NCI-H510A treated with DMSO at 0.1 percent for 48 hours (cell line): ENCODE measurements around the gene TRABD2A.

Source experiments
- DNase-seq: peaks from one replicate; lab custom pipeline; 2025; lab: John Stamatoyannopoulos, UW

Gene TRABD2A

GRCh38 chr2:84817239-84817655 is 63.6 kb downstream of the TRABD2A start:
- no peak for DNase-seq

DNA sequence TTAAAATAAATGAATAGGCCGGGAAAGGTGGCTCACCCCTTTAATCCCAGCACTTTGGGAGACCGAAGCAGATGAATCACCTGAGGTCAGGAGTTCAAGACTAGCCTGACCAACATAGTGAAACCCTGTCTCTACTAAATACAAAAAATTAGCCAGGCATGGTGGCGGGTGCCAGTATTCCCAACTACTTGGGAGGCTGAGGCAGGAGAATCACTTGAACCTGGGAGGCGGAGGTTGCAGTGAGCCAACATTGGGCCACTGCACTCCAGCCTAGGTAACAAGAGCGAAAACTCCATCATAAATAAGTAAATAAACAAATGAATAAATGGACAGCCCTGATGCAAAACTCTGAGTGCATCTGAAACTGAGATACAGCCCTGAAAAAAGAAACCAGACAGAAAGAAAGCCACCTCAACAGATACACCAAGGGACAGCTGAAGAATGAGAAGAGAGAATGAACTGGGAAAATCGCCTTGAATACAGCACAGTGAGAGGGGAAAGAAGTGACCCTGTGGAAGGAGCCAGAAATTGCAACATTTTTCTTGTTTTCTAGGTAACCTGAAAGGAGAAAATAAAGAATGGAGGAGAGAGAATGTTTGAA is 64.4 kb downstream of the TRABD2A start:
- DNase-seq, result no peak

- no peak for DNase-seq
These were observed 65.7 kb downstream of the TRABD2A start for GRCh38 chr2:84815146-84815545.

GRCh38 chr2:84811839-84812431 is 68.9 kb downstream of the TRABD2A start:
- no peak for DNase-seq

- no peak for DNase-seq
These were observed 72.6 kb downstream of the TRABD2A start for GRCh38 chr2:84808279-84808678.

DNA sequence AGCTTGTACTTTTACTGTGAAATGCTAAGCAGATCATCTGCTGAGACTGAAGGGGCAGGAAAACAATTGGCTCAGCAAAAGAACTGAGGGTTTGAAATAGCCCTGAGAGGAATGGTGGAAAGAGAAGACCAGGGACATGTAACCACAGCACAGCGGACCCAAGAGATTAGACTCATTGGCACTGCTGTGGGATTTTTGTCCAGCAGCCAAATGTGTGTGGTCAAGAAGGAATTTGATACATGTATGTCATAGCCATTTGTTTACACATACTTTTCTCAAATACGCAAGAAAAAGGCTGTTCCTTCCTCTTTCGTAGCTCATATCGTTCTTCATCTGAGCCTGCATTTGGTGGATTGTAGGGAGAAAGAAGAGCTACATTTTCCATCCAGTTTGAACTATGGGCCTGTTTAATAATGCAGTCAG is 73.8 kb downstream of the TRABD2A start:
- no peak for DNase-seq

DNA sequence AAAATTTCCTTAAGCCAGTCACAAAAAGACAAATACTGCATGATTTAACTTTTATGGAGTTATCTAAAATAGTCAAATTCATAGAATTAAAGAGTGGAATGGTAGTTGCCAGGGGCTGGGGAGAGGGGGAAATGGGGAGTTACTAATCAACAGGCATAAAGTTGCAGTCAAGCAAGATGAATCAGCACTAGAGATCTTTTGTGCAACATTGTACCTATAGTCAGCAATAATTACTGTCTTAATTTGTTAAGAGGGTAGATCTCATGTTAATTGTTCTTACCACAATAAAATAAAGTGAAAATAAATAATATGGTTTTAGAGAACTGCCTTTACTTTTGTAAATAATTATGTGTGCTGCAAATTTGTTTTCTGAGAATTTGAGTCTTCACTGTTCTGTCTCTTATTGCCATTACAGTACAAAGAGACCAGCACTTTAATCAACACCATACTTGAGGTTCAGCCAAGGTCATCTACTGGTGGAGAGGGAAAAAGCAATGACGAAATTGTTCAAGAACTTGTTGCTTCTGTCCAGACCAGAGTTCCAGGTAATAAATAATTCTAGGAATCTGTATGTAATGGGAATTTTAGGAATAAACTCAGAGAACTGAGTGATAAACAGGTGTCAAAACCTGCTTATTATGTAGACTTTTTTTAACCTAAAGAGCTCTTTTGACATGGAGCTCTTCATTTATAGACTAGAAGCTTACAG is 75.5 kb downstream of the TRABD2A start:
- no peak for DNase-seq

- no peak for DNase-seq
These were observed 79.1 kb downstream of the TRABD2A start for GRCh38 chr2:84801811-84802210.

DNA sequence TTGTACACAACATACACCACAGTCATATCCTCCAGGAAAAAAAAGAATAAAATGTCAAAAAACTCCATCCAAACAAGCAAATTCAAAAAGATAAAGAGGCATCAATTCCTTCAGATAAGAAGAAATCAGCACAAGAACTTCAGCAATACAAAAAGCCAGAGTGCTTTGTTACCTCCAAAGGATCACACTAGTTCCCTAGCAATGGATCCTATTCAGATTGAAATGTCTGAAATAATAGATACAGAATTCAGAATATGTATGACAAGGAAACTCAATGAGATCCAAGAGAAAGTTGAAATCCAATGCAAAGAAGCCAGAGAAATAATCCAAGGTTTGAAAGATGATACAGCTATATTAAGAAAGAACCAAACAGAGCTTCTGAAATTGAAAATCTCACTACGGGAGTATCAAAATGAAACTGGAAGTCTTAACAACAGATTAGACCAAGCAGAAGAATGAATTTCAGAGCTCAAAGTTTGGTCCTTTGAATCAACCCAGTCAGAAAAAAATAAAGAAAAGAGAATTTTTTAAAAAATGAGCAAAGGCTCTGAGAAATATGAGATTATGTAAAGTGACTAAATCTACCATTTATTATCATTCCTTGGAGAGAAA is 80.6 kb downstream of the TRABD2A start:
- no peak for DNase-seq

- DNase-seq, result no peak
These were observed 81.1 kb downstream of the TRABD2A start for GRCh38 chr2:84799772-84800171.

DNA sequence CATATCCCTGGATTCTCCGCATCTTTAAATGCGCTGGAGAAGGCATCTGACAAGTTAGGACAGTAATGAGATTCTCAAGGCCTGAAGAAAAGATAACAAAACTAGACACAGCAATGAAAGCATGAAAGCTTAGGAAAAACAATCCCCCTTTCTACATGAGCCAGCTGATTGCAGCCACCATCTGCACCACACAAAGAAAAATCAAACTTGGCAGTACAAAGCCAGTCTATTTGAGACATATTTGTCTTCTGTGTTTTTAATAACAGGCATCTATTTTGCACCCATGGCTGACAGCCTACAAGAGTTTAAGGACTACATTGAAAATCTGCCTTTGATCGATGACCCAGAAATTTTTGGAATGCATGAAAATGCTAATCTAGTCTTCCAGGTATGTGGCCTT is 83.6 kb downstream of the TRABD2A start:
- DNase-seq, result no peak

DNA sequence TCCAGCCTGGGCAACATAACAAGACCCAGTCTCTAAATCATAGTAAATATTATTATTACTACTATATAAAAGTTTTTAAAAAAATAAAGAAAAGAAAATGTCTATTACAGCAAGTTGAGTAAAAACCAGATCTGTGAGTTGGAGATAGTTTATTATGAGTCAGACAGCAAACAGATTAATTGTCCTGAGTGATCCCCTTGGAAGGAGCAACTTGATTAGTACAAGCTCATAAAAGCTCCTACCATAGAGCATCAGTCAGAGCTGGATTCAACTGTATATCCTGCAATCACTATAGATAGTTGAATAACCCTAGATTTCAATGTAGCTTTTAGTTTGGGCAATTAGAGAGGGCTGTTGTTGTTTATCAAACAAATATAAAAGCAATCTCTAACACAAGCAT is 84.1 kb downstream of the TRABD2A start:
- no peak for DNase-seq

GRCh38 chr2:84793641-84794040 is 87.2 kb downstream of the TRABD2A start:
- no peak for DNase-seq

DNA sequence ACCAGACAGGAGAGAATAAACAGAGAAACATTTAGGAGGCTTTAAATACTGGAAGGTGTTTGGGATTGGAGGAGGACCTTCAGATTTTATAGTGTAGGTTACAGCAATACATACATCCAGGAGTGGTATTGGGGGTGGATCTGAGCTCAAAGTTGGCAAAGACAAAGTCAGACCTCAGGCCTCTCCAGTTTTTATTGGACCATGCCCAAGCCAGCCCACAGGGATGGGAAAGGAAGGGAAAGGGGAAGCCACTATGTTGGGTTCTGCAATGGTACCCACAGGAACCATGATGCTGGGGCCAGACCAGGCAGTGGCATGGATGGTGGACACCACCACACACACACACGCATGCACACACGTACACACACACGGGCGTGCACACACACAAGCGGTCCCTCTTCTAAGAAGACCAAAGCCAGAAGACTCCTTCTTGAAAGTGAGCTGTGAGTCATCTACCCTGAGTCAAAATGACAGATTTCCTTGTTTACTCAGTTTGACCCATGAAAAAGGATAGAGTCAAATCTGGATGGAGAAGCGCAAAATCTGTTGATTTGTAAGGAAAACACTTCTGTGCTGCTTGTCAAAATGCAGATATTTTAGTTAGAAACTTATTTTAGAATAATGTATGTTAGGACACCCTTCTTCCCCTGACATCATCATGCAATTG is 87.9 kb downstream of the TRABD2A start:
- DNase-seq, result no peak

DNA sequence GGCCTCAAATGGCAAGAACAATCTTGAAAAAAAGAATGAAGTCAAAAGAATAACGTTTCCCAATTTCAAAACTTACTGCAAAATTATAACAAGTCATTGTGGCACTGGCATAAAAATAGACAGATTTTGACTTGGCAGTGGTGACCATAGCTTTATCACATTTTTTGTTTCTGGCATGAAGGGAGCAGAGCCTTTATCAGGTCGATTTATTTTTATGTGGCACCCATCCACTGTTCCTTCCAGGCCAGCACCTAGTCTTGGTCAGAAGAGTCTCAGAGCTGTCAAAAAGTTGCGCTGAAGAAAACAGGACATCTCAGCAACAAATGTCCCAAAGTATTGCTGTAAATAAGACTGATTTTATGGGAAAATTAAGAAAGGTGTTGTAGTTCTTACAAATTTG is 92.4 kb downstream of the TRABD2A start:
- no peak for DNase-seq

DNA sequence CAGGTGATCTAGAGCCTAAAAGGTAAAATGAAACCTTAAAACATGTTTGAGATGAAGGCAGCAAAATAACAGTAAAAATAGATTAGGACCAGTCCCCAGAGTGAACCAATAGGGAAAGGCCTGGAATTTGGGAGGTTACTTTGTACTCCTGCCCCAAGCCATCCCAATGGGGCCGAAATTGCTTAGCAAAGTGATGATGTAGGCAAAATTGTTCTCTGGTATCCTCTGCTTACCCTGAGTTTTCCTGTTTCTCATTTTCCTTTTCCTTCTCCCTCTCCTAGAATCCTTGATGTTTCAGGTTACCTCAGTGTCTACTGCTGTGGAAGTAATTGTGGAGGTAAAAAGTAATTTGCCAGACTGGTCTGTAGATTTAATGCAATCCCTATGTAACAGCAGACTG is 92.9 kb downstream of the TRABD2A start:
- no peak for DNase-seq

DNA sequence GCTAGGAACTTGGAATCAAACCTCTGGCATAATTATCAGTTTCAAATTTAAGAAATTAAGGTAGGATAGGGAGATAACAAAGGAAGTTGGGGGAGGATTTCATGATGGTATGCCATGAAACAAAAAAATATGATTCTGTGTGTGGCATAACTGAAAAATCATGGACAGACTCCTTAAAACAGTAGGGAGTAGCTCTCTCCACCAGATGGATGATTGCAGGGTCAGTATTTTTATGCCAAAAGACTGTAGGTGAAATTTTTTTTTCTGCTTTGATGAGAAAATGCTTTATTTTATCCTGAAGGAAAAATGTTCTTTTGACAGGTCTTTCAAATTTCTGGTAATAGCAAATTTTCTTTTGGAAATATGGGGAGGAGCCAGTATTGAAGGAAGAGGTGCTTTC is 94.3 kb downstream of the TRABD2A start:
- DNase-seq, result no peak

- DNase-seq, result no peak
These were observed 94.9 kb downstream of the TRABD2A start for GRCh38 chr2:84785950-84786349.

DNA sequence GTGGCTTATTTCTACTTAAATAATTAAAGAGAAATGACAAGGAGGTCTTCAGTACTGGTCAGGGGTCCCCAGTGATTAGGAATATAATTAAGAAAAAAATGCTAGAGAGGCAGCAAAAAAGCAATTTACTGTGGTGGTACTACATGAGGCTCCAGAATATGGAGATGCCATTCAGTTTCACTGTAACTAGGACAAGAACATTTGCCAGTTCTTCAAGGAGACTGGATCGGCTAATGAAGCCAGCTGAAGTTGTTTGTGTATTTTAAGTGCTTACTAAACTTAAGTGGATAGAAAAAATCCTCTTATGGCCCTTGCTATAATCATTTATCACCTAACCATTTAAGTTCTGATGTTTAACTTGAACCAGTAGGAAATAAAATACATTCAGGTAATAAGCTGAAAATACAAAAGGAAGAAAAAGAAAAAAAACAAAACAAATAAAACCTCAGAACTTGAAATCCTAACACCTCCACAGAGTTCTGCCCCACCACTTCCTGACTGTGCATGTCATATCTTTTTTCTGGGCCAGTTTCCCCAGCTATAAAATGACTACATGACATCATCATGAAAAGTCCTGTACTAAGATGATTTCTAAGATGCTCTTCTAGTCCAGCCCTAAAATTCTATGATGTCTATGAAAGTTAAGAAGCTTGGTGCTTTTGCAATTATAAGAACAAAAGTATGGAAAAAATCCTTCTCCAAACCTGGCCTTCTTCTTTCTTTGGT is 98.0 kb downstream of the TRABD2A start:
- no peak for DNase-seq

DNA sequence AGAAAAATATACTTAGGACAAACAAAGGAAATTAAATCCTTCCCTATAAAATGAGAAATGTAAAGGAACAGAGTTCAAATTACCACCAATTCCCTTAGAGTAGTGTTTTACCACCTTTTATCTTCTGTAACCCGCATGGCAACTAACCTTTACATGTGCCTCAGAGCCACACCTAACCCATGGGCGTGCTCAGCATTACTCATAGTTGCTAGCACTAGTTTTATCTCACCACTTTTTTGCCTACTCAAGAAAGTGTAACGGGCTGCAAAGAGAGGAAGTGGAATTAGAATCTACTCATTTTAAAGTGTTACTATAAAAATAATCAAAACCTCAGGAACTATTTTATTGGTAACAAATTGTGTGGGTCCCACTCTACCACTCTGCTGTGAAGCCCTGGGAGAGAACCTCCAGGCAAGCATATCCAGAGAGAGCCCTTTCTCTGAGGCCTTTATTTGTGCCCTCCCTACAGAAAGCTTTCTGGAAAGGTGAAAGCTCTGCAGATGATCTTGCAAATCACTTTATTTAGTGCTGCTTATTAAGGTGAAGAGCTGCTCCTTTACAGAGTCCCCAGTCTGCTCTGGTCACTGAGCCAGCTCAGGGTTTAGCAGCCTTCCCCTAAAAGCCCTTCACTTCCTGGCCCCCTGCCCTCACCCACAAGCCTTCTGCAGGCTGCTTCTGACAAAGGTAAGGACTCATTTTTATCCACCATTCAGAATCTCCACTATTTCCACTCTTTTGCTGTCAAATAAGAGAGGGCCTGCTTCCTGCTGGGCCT is 98.8 kb downstream of the TRABD2A start:
- no peak for DNase-seq

DNA sequence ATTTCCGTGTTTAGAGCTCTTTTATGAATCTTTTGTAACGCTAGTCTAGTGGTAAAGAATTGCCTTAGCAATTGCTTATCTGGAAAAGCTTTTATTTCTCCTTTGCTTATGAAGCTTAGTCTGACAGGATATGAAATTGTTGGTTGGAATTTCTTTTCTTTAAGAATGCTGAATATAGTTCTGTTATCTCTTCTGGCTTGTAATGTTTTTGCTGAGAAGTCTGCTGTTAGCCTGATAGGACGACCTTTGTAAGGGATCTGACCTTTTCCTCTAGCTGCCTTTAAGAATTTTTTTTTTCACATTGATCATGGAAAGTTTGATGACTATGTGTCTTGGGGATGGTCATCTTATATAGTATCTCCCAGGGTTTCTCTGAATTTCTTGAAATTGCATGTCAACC is 101.1 kb downstream of the TRABD2A start:
- no peak for DNase-seq
